HG03354 (cell line): ENCODE data around the gene SYMPK.
"Not testable (repeated sequence)": the region's sequence is repeated elsewhere in the genome, so short reads cannot be mapped to it uniquely, and the experiment has no call there.

Source experiments
- ATAC-seq: cut with Tn5 transposase; IDR thresholded peaks from one replicate; pipeline ENCODE4 v1.9.1; 2021; ENCODE audit warnings: mild to moderate bottlenecking; ENCODE audit not compliant: unreplicated experiment, poor library complexity, severe bottlenecking

SYMPK gene

DNA sequence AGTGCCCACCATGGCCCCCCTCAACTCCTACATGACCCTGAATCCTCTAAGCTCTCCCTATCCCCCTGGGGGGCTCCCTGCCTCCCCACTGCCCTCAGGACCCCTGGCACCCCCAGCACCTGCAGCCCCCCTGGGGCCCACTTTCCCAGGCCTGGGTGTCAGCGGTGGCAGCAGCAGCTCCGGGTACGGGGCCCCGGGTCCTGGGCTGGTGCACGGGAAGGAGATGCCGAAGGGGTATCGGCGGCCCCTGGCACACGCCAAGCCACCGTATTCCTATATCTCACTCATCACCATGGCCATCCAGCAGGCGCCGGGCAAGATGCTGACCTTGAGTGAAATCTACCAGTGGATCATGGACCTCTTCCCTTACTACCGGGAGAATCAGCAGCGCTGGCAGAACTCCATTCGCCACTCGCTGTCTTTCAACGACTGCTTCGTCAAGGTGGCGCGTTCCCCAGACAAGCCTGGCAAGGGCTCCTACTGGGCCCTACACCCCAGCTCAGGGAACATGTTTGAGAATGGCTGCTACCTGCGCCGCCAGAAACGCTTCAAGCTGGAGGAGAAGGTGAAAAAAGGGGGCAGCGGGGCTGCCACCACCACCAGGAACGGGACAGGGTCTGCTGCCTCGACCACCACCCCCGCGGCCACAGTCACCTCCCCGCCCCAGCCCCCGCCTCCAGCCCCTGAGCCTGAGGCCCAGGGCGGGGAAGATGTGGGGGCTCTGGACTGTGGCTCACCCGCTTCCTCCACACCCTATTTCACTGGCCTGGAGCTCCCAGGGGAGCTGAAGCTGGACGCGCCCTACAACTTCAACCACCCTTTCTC, 9.4 kb upstream of the SYMPK start:
- ATAC-seq = no peak

GRCh38 chr19:45870798-45871197, 7.9 kb upstream of the SYMPK start:
- no peak for ATAC-seq

DNA sequence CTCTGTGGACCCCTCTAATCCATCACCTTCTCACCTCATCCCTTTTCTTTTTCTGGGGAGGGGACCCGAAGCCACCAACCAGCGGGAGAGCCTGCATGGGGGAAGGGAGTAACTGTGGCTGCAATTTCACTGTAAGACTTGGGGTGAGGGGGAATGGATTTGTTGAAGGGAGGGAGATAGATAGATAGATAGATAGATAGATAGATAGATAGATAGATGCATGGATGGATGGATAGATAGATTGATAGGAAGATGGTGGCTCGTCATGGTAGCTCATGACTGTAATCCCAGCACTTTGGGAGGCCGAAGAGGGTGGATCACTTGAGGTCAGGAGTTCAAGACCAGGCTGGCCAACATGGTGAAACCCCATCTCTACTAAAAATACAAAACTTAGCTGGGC, 4.3 kb upstream of the SYMPK start:
- not testable (repeated sequence) for ATAC-seq

DNA sequence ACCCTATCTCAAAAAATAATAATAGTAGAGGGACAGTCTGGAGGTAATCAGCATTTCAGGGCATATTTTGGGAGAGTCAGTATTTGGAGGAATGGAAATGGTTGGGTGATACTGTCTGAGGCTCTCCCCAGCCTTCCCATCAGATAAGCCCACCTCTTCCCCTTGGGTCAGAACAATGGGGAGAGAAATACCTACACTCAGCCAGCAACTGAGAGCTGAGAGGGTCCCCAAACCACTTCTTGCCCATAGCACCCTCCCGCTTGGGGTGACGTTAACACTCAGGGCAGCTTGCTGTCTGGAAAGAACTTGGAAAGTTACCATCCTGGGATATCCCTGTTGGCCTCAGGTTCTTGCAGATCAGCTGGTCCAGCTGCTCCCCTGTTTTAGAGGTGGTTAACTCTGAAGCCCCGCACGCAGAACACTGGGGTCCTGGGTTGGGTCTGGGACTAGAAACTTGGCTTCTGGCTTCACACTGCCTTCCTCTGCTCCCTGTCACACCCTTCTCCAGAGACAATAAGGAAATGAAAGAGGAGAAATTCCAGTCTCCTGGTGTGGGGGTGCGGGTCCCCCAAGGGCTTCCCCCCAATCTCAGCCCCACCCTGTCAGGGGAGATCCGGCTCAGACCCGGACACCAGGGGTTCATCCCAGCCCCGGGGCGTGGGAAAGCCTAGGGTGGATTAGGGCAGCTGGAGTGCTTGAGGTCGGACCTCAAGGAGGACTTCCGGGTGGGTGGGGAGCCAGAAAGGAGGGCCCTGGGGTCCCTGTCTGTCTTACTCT, 3.6 kb upstream of the SYMPK start:
- no peak for ATAC-seq

DNA sequence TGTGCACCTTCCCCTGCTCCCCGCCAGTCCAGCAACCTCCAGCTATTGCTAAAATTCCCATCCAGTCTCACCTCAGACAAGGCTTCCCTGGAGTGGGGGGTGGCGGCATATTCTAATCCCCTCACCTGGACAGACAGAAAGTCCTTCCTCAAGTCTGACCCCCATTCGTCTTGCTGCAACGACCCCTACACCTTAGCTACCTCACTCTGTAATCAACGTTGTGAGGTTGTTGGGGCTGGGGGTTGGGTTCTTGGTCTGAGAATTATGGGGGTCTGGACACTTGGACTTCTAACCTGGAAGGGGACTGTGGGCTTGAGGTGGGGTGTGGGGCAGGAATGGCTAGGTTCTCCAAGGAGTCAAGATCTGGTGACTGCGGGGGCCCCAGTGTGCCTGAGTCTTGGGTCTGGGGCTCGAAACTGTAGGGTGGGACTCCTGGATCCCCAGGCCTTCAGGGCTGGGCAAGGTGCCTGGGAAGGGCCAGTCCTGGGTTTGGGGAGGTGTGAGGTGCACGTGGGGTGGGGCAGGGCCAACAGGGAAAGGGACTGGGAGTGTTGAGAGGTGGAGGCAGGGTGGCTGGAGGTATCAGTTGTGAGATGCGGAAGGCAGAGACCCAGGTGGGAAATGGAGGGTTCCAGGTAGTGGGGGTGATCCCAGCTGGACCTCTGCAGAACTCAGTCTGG, 2.5 kb upstream of the SYMPK start:
- ATAC-seq = no peak

DNA sequence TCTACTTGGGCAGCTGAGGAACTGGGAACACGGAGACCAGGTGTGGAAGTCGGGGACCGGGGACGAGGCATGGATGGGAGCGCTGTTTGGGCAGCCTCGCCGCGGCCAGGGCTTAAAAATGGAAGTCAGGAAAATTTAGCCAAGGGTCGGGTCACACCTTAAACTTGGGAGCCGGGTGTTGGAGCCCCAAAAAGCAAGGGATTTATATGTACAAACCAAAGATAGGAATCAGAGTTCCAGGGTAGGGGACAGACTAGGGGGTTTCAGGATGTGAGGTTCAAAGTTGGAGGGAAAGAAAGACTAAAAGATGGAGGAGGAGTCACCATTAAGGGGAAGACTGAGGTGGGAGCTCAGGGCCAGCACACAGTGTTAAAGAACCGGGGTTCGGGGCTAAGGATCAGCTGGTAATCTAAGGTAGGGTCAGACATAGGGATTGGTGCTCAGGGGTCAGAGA, 1.7 kb upstream of the SYMPK start:
- no peak for ATAC-seq

- peak; percentile 49 for ATAC-seq
Observed at GRCh38 chr19:45863840-45864628, 1.1 kb upstream of the SYMPK start, which contains the start of gene FOXA3. FOXA3 (plus strand) TSS chr19:45864326; CDS start chr19:45864457, 131 bp downstream.

DNA sequence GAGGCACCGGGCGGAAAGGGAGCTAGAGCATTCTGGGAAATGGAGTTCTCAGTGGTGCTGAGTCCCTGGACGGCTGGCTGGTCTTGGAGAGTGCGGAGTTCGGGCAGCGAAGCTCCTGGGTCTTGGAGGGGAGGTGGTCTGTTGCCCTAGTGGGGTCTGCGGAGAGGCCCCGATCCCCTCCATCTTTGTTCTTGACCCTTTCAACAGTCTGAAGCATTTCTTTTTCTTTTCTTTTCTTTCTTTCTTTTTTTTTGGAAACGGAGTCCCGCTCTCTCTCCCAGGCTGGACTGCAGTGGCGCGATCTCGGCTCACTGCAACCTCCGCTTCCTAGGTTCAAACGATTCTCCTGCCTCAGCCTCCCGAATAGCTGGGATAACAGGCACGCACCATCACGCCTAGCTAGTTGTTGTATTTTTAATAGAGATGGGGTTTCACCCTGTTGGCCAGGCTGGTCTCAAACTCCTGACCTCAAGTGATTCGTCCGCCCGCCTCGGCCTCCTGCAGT, 440 bp upstream of the SYMPK start:
- no peak for ATAC-seq

DNA sequence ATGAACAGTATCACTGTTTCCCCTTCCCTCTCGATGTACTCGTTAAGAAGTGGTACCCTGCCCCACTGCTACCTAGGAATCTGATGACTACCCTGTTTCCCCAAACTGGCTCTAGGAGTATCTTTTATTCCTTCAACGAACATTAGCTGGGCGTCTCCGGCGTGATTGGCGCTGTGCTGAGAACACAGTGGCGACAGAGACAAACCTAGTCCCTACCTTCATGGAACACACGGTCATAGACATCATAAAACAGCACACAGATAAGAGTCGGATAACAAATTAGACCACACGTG, 730 bp downstream of the SYMPK start:
- peak; percentile 1 for ATAC-seq

GRCh38 chr19:45860359-45861259, 2.3 kb downstream of the SYMPK start:
- no peak for ATAC-seq

- ATAC-seq = no peak
Observed at GRCh38 chr19:45854167-45854778, 8.7 kb downstream of the SYMPK start.

GRCh38 chr19:45852983-45853382, 10.0 kb downstream of the SYMPK start:
- ATAC-seq = no peak

- no peak for ATAC-seq
Observed at GRCh38 chr19:45852145-45852750, 10.7 kb downstream of the SYMPK start.

GRCh38 chr19:45848922-45849321, 14.0 kb downstream of the SYMPK start:
- ATAC-seq = no peak

- no peak for ATAC-seq
Observed at GRCh38 chr19:45847663-45848062, 15.3 kb downstream of the SYMPK start.

GRCh38 chr19:45842198-45842597, 20.7 kb downstream of the SYMPK start:
- no peak for ATAC-seq

- no peak for ATAC-seq
Observed at GRCh38 chr19:45834970-45835369, 28.0 kb downstream of the SYMPK start.

DNA sequence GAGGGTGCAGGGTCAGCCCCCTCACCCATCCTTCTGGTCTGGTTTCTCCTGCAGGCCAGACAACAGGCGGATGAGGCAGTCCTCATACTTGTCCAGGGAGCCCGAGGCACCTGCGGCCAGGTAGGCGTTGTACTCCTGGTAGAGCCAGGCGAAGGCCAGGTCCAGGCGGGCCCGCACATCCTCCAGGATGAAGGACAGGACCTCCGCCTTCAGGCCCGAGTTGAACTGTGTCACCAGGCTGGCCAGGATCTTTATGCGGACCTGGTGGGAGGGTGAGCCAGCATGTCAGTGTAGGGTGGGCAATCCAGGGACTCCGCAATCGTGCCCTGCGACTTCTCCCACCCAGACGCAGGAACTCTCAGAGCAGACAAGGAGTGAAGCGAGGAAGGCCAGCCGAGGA, 34.0 kb downstream of the SYMPK start:
- ATAC-seq = no peak
